SK-N-SH treated with all-trans-retinoic acid at 6 μM for 48 hours (cell line): ENCODE data around the gene ADGRG1.

Experiments
- CREB5 ChIP-seq: fragments of 250-450 bp; sonication (Bioruptor Pico); IDR thresholded peaks from 2 replicates; pipeline ENCODE4 v1.5.1; 2020; ENCODE audit warnings: low read depth, mild to moderate bottlenecking, moderate library complexity
- ESRRG ChIP-seq: fragments of 250-450 bp; sonication (Bioruptor Pico); IDR thresholded peaks from 2 replicates; pipeline ENCODE4 v1.6.1; 2021; ENCODE audit warnings: mild to moderate bottlenecking
- PATZ1 ChIP-seq: fragments of 250-450 bp; sonication (Bioruptor Pico); IDR thresholded peaks from 2 replicates; pipeline ENCODE4 v1.8.0; 2020; ENCODE audit warnings: mild to moderate bottlenecking, moderate library complexity, borderline replicate concordance
- POU6F1 ChIP-seq: fragments of 250-450 bp; sonication (Bioruptor Pico); IDR thresholded peaks from 2 replicates; pipeline ENCODE4 v1.8.0; 2021; ENCODE audit warnings: low read depth, mild to moderate bottlenecking, moderate library complexity, borderline replicate concordance
- ZC3H10 ChIP-seq: fragments of 250-450 bp; sonication (Bioruptor Pico); IDR thresholded peaks from 2 replicates; pipeline ENCODE4 v1.5.1; 2021; ENCODE audit warnings: mild to moderate bottlenecking, moderate library complexity
- ZNF565 ChIP-seq: fragments of 450-650 bp; formaldehyde crosslinking; conservative IDR thresholded peaks from 2 replicates; pipeline ENCODE4 v1.5.0; 2020; ENCODE audit warnings: low read depth, mild to moderate bottlenecking, moderate library complexity

- TF ChIP-seq POU6F1 (CRISPR knock-in tag) (no peak), ZNF565 (CRISPR knock-in tag) (no peak), CREB5 (CRISPR knock-in tag) (no peak), ESRRG (CRISPR knock-in tag) (no peak), ZC3H10 (no peak), PATZ1 (CRISPR knock-in tag) (no peak)
Measured at GRCh38 chr16:57665541-57665940, 37.1 kb downstream of the ADGRG1 start.
